Left lung (tissue), 10 donors: ENCODE data around the gene BMPR1B. TPM values are rescaled to one million over a fixed set of nuclear protein-coding genes. Genes with fewer than 3 reads are reported as not detected.

Experiments
- ATAC-seq: fragments of 200-7000 bp; cut with Tn5 transposase; one replicate; pipeline ENCODE4 v1.9.1; 2020; ENCODE audit warnings: moderate library complexity
- DNase-seq, 4 donors: peaks; one replicate each; pipeline ENCODE4 v3.0.0-alpha.2; 2013 to 2020
- H3K27ac ChIP-seq, 2 donors: fragments of 200-600 bp; sonication (generic) in 1 of 2; one replicate each; pipeline versions ENCODE4 v1.5.0 to v1.8.0; 2020 to 2021
- H3K27me3 ChIP-seq, 2 donors: fragments of 200-600 bp; sonication (generic) in 1 of 2; one replicate each; pipeline versions ENCODE4 v1.5.0 to v1.8.0; 2020 to 2021
- H3K36me3 ChIP-seq, 2 donors: fragments of 200-600 bp; sonication (generic) in 1 of 2; one replicate each; pipeline versions ENCODE4 v1.5.0 to v1.8.0; 2020 to 2021
- H3K4me1 ChIP-seq, 2 donors: fragments of 200-600 bp; one replicate each; pipeline ENCODE4 v1.8.0; 2021
- H3K4me3 ChIP-seq, 2 donors: fragments of 200-600 bp; sonication (generic) in 1 of 2; one replicate each; pipeline versions ENCODE4 v1.5.0 to v1.8.0; 2020 to 2021; ENCODE audit warnings: mild to moderate bottlenecking in 1 of 2
- H3K9me3 ChIP-seq, 2 donors: fragments of 200-600 bp; sonication (generic) in 1 of 2; one replicate each; pipeline versions ENCODE4 v1.5.0 to v1.8.0; 2020 to 2021
- CTCF ChIP-seq, 2 donors: fragments of 200-600 bp; sonication (generic) in 1 of 2; IDR thresholded peaks; one replicate each; pipeline versions ENCODE4 v1.5.0 to v1.8.0; 2021; ENCODE audit warnings: antibody characterized with exemption in 2 of 2
- intact Hi-C, 2 donors: fragments of 100-400 bp; cut with DNase I; formaldehyde crosslinking; loops; one replicate each; pipeline versions ENCODE4 v1.11.2 to v1.14.2; 2022
- polyA plus RNA-seq, 6 donors: library from polyadenylated mRNA; unstranded; fragments of 120-200 nt; gene quantifications; one replicate each; pipeline ENCODE4 v1.2.1, GENCODE V29; 2013; ENCODE audit not compliant: insufficient read length in 6 of 6
- total RNA-seq, 2 donors: library from RNA; stranded (reverse); fragmentation: NEBNext Ultra II Directional; extraction: Animal tissue kit (Norgen Biotek cat#: 25700); gene quantifications; one replicate each; pipeline ENCODE4 v1.2.1, GENCODE V29; 2021
- donor health status: DM: no; HTN: yes; CAD: no.
- donor health status: DM: no; HTN: no; CAD: no.

BMPR1B gene
- total and polyA plus RNA-seq, 8 donors: 0.61 to 3.3 (median 1.1) TPM

DNA sequence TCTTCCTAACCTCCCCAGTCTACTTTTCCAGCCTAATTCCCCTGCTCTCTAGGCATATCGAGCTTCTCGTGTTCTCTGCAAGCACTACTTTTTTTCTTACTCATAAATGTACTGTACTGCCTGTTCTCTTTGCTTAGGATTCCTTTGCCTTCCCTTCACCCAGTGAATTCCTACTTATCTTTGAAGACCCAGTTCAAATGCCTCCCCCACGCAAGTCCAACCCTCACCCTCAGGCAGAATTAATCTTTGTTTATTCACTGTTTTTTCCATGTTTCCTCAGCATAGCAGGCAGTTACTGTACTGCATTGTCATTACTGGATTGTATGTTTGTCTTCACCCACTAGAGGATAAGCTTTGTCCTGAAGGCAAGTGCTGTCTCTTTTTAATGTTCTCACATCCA is 287.7 kb downstream of the BMPR1B start:
- Histone ChIP-seq H3K4me3 (no peak overlapping the region), H3K27me3 (no peaks in the 10 kb centered on the region), H3K36me3 (no peaks in the 10 kb centered on the region), H3K9me3 (no peaks in the 10 kb centered on the region), H3K4me1 (no peaks in the 10 kb centered on the region), H3K27ac (no peak overlapping the region)
- no peak for DNase-seq
- intact Hi-C loops: no loop called here
- no peak for ATAC-seq
- no peak for TF ChIP-seq CTCF (IDR thresholded peaks at IDR 0.05)

- no peaks in the 10 kb centered on the region for H3K27me3 ChIP-seq
- TF ChIP-seq CTCF (IDR thresholded peaks at IDR 0.05): no peak
- no peak overlapping the region for H3K27ac ChIP-seq
- H3K4me1 ChIP-seq: no peaks in the 10 kb centered on the region
- no peak for ATAC-seq
- no peaks in the 10 kb centered on the region for H3K9me3 ChIP-seq
- no peak overlapping the region for H3K4me3 ChIP-seq
- no peaks in the 10 kb centered on the region for H3K36me3 ChIP-seq
- intact Hi-C loops: no loop called here
- DNase-seq: no peak
These were observed 290.5 kb downstream of the BMPR1B start for GRCh38 chr4:95048296-95048695.

DNA sequence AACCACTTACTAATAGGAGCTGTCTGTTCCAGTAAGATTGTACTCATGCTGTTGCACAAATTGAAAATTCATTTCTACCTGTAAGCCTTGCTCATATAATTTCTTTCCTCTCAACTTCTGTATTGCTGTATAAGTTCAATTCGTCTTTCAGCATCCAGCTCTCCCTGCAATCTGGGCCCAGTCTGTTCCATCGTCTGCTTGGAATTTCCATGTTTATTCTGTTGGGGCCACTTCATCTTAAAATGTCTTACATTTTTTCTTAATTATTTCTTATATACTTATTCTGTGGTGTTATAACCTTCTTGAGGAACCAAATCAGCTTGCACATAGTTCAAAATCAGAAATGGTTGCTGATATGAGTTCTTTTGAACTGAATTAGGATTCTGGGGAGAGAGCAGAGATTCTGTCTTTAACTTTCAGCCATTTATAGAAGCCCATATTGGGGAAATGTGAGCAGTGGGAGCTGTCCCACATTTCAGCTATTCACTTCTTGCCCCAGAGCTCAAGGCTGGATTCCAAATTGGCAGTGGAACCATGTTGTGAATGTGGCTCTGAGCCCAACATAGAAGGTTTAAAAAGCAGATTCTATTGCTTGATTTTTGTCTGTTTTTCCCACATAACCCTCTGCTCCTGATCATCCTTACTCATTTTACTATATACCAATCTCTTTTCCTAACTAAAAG is 291.9 kb downstream of the BMPR1B start:
- Histone ChIP-seq H3K27ac (no peak overlapping the region), H3K27me3 (no peaks in the 10 kb centered on the region), H3K36me3 (no peaks in the 10 kb centered on the region), H3K4me3 (no peak overlapping the region), H3K4me1 (no peaks in the 10 kb centered on the region), H3K9me3 (no peaks in the 10 kb centered on the region)
- peak in 2 of 4 donors; percentile 11 to 45 for DNase-seq
- TF ChIP-seq CTCF (IDR thresholded peaks at IDR 0.05): no peak
- ATAC-seq: no peak
- intact Hi-C loops: no loop called here

GRCh38 chr4:95050980-95051701 is 293.4 kb downstream of the BMPR1B start:
- no peaks in the 10 kb centered on the region for H3K36me3 ChIP-seq
- H3K4me1 ChIP-seq: no peaks in the 10 kb centered on the region
- H3K27ac ChIP-seq: no peak overlapping the region
- DNase-seq: no peak
- intact Hi-C loops: no loop called here
- H3K27me3 ChIP-seq: no peaks in the 10 kb centered on the region
- no peaks in the 10 kb centered on the region for H3K9me3 ChIP-seq
- H3K4me3 ChIP-seq: no peak overlapping the region
- no peak for ATAC-seq
- TF ChIP-seq CTCF (IDR thresholded peaks at IDR 0.05): no peak

GRCh38 chr4:95051702-95052020 is 293.9 kb downstream of the BMPR1B start:
- Histone ChIP-seq H3K36me3 (no peaks in the 10 kb centered on the region), H3K4me3 (no peak overlapping the region), H3K4me1 (no peaks in the 10 kb centered on the region), H3K9me3 (no peaks in the 10 kb centered on the region), H3K27me3 (no peaks in the 10 kb centered on the region), H3K27ac (no peak overlapping the region)
- TF ChIP-seq CTCF (IDR thresholded peaks at IDR 0.05): no peak
- intact Hi-C loops: no loop called here
- ATAC-seq (no peak), DNase-seq (no peak)
